Measurements from ENCODE around the gene ANTXR2.

ANTXR2 gene

GRCh38 chr4:80091688-80092087 is 18.7 kb upstream of the ANTXR2 start:
- DNase-seq: no peak

GRCh38 chr4:80091184-80091583 is 18.2 kb upstream of the ANTXR2 start:
- DNase-seq: no peak

GRCh38 chr4:80090090-80090489 is 17.1 kb upstream of the ANTXR2 start:
- DNase-seq: no peak

- no peak for DNase-seq
These were observed 15.4 kb upstream of the ANTXR2 start for GRCh38 chr4:80088471-80088870.

GRCh38 chr4:80086296-80086695 is 13.3 kb upstream of the ANTXR2 start:
- no peak for DNase-seq

- no peak for DNase-seq
These were observed 12.1 kb upstream of the ANTXR2 start for GRCh38 chr4:80085081-80085480.

- no peak for DNase-seq
These were observed 9.7 kb upstream of the ANTXR2 start for GRCh38 chr4:80082693-80083092.

GRCh38 chr4:80081566-80081965 is 8.5 kb upstream of the ANTXR2 start:
- no peak for DNase-seq

- DNase-seq: peak; percentile 87
These were observed 6.4 kb upstream of the ANTXR2 start for GRCh38 chr4:80079255-80079923.

- no peak for DNase-seq
These were observed 5.5 kb upstream of the ANTXR2 start for GRCh38 chr4:80078346-80079092.

- DNase-seq: no peak
These were observed 4.6 kb upstream of the ANTXR2 start for GRCh38 chr4:80077639-80078038.

- DNase-seq: no peak
These were observed 3.7 kb upstream of the ANTXR2 start for GRCh38 chr4:80076681-80077080.

- DNase-seq: no peak
These were observed 3.1 kb upstream of the ANTXR2 start for GRCh38 chr4:80075995-80076675.

- DNase-seq: no peak
These were observed 1.6 kb upstream of the ANTXR2 start for GRCh38 chr4:80074651-80075050.

GRCh38 chr4:80074069-80074468 is 1.0 kb upstream of the ANTXR2 start:
- DNase-seq: no peak

- peak; percentile 93 for DNase-seq
These were observed 512 bp upstream of the ANTXR2 start for GRCh38 chr4:80073473-80074008.

- DNase-seq: peak; percentile 75
These were observed 743 bp downstream of the ANTXR2 start for GRCh38 chr4:80072228-80072743.

- no peak for DNase-seq
These were observed 1.3 kb downstream of the ANTXR2 start for GRCh38 chr4:80071604-80072227.

GRCh38 chr4:80070880-80071603 is 2.0 kb downstream of the ANTXR2 start:
- no peak for DNase-seq

- DNase-seq: no peak
These were observed 2.9 kb downstream of the ANTXR2 start for GRCh38 chr4:80069837-80070731.

Data from hematopoietic multipotent progenitor cell treated with erythropoietin and hydrocortisone succinate and interleukin-3 and kit ligand, for 4 days (in vitro differentiated cells).